HG02571 (cell line): ENCODE data around the gene GNB1L.

ENCODE experiments used
- ATAC-seq: cut with Tn5 transposase; IDR thresholded peaks from one replicate; pipeline ENCODE4 v1.9.1; 2021; ENCODE audit warnings: mild to moderate bottlenecking, moderate library complexity; ENCODE audit not compliant: unreplicated experiment

GNB1L gene

GRCh38 chr22:19876941-19877625 lies 22.4 kb upstream of the GNB1L start:
- ATAC-seq, result no peak

DNA sequence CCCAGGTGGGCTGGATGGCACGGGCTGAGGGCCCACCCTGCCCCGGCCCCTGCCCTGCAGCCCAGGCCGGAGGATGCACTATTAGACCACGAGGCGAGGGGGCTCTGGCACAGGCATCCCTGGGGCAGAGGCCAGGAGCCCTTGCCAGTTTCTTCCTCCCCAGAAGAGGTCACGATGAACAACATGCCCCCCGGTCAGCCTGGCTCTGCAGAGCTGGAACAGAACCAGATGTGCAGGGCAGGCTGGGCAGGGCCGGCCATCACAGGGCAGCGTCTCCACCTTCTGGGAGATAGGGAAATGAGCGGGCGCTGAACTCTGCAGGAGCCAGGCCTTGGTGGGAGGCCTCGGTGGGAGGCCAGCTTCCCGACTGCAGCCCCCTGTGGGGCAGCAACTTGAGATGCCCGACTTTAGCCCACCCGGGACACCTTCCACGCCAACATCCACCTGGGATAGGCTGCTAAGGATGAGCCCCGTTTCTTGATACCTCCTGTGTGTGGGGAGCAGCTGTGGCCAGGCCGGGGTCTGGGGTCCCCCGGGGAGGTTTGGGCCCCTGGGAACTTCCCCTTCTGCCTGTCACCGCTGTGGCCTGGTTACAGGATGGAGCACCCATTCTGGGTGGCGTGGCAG lies 21.8 kb upstream of the GNB1L start:
- no peak for ATAC-seq

DNA sequence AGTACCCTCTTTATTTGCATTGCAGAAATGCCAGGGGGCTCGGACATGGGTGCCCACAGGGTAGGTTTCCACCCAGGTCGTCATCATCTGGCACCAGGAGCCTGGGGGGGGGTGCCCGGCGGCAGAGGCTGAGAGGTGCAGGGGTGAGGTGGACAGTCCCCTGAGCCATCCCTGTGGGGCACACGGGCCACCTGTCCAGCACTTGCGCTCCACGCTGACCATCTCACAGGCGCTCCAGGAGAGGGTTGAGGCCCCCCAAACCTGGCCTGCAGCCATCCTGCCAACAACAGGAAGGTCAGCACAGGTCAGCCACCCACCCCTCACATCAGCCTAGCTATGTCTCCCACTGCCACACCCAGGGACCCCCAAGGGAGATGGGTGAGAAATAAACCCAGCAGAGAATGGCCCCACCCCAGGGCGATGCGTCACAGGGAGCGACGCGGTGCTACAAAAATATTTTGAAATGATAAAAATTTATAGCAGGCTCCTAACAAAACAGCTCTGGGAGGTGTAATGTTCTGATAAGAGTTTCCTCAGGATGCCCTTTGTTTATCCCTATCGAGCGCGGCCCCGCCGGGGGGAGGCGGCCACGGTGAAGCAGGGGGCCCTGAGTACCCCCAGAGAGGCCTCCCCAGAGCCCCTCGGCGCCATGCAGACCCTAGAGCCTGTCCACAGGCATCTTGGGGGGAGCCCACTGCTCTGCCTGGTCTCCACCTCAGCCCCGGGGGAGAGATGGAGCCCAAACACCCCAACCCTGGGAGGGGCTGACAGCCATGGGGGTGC lies 21.0 kb upstream of the GNB1L start:
- ATAC-seq, result no peak

- ATAC-seq, result no peak
Measured at GRCh38 chr22:19875061-19875530, 20.4 kb upstream of the GNB1L start.

DNA sequence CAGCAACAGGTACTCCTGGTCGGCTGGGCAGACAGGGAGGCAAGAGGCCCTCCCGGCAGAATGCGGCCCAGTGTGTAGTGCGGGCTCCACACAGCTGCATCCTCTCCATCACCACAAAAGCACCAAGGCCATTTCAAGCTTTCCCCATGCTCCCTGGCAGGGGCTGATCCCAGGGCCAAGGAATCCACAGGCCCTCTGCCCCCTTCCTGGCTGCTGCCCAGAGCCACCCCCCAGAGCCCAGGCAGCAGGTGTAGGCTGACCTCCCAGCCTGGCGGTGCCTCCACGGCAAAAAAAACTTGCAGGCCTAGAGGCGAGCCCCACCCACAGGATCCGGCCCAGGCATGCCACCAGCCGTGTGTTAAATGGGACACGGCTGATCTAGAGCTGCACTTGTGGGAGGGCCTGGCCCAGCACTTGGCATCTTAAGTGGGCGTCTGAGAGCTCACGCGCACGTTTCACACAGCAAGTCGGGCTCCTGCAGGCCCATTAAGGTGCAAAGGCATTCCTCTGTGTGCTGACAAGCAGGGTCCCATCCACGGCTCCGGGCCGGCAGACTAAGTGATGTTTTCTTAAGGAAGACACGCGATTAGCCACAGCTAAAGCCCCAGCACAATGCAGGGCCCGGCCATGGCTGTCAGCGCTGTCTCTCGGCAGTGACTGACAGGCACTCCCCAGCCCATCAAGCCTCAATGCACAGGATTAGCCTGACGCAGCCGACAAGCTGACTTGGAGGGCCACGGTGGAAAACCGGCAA lies 19.8 kb upstream of the GNB1L start:
- ATAC-seq, result no peak

- no peak for ATAC-seq
Measured at GRCh38 chr22:19873960-19874306, 19.3 kb upstream of the GNB1L start.

- ATAC-seq, result no peak
Measured at GRCh38 chr22:19873138-19873959, 18.7 kb upstream of the GNB1L start.

DNA sequence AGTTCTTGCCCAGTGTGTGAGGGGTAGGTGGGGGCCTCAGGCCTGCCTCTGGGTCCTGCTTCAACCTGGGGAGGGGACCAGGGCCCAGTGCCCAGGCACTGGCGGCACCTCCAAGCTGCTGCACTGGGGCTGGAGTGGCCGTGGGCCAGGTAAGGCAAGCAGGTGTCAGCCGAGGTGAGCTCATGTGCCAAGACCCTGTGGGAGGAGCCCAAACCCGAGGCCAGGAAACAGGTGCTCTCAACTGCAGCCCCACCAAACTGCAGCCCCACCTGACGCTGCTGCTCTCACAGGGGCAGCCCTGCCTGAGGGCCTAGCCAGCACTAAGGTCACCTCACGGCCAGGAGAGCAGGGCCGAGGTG lies 18.1 kb upstream of the GNB1L start:
- ATAC-seq, result no peak

- ATAC-seq, result no peak
Measured at GRCh38 chr22:19871845-19872778, 17.4 kb upstream of the GNB1L start.

GRCh38 chr22:19871023-19871844 lies 16.6 kb upstream of the GNB1L start:
- ATAC-seq, result no peak

DNA sequence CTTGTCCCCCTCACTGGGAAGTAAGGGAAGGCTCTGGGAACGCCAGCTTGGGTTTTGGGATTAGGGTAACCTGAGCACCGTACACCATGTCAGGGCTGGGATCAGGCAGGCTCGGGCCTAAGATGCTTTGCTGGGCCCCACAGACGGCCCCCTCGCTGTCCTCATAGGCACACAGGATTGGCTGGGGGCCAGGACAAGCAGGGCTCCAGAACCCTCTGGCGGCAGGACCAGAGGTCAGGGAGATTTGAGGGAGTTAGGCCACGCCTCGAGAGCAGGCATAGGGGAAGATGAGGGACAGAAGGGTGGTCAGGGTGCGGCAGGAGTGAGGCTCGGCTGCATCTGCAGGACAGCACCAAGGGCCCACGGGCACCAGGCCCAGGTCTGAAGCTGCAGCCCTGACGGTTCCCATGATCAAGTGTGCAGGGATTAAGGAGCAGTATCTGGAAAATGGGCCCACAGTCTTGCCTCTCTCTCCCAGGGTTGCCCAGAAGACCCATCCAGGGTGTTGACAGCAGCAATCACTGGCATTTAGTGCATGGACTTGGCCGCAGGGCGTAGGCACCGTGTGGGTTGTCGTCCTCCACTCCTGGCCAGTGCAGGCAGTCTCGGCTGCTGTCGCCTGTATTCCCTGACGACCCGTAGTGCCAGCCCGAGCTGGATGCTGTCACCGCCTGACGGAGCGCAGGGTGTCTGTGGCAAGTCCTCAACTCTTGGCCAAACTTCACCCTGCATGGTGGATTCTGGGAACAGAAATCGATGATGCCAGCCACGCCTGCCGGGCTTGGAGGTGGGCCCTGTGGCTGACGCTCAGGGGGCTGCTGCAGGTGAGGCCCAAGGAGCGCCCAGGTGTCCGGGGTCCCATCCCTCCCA lies 15.7 kb upstream of the GNB1L start:
- ATAC-seq, result no peak

- no peak for ATAC-seq
Measured at GRCh38 chr22:19869497-19870152, 15.0 kb upstream of the GNB1L start.

DNA sequence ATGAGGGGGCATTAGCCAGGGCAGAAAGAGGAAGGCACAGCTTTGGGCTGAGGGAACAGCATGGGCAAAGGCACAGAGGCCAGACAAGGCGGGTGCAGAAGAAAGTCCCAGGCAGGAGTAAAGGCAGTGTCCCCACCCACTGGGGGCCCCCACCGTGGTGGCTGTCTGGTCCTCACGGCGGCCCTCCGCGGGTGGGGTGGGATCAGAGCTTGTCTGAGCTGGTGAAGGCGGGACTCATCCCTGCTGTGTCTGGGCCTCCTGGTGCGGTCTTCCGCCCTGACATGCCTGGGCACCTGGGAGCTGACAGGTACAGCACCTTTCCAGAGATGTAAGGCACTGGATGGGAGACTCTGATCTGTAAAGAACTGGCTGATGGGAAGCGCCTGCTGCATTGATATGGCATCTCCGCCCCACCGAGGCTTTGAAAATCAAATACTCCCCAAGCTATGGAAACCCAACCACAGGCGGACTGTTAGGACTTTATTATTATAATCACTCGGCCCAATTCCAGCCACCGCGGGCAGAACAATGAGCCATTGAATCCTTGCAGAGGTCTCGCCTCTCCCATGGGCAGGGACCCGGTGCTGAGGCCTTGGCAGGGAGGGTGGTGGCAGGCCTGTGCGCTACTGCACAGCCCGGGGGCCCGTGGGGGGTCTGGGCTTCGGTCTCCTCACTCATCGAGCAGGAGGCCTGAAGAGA lies 14.2 kb upstream of the GNB1L start:
- ATAC-seq, result no peak

DNA sequence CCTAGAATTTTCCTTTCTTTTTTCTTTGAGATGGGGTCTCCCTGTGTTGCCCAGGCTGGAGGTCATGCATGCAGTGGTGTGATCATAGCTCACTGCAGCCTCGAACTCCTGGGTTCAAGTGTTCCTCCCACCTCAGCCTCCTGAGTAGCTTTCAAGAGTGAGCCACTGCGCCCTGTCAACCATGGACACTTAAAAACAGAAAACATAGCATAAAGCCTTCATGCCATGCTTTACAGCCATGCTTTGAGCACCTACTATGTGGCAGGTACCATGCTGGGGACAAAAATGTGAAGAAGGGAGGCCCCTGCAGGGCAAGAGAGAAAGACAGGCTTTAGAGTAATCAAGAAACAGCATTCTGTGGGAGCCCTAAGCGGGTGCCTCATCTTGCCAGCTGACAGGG lies 13.7 kb upstream of the GNB1L start:
- no peak for ATAC-seq

GRCh38 chr22:19867617-19868016 lies 12.9 kb upstream of the GNB1L start:
- no peak for ATAC-seq

- no peak for ATAC-seq
Measured at GRCh38 chr22:19866665-19867009, 12.0 kb upstream of the GNB1L start.
